Measurements from ENCODE around the gene RUFY1. TPM values are rescaled to one million over a fixed set of nuclear protein-coding genes. Genes with fewer than 3 reads are reported as not detected.
A peak's percentile ranks its signal among the peaks of the same experiment; 100 is the strongest.

RUFY1 gene
- total RNA-seq, 4 donors from 2014 or later, result 49.8 to 75.0 (median 63.0) TPM

DNA sequence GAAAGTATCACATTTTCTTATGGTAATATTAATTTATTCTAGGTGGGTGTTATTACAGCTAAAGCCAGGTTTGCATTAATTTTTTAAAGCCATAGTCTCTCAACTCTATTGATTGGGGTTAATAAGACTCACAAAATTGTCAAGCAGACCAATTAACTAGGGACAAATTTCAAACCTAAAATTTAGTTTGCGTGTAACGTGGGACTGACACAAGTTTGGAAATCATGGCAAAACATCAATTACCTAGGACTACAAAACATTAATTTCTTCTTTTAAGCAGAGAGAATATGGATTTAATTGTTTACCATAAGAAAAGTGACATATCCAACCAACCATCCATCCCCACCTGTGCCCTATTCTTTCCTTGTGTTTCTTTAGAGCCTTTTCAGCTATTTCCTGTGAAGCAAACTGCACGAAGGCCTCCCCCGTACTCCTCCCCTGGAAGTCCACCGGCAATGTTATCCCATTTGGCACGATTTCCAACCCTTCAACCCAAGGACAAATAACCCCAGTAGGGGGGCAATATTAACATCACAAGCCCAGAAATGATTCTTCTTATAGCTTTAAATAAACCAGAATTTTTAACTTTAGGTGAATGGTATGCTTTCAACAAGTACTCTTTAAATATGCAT is 68.7 kb downstream of the RUFY1 start:
- WGBS, 2 donors, result 28 to 29% methylated on average over 6 of the region's 6 CpGs
- Histone ChIP-seq H3K27me3 (no peaks in the 10 kb centered on the region), H3K4me3 (replicated peaks in 1 of 3) (no peak overlapping the region), H3K27ac (peak overlapping the region in 1 of 3 donors; percentile 31), H3K36me3 (peaks cover 66 to 75% of the 10 kb centered on the region in 2 donors), H3K9me3 (no peaks in the 10 kb centered on the region), H3K4me1 (peaks cover 26 to 35% of the 10 kb centered on the region in 2 donors)
- DNase-seq, result no peak
- intact Hi-C loops (cut with DNase I), result no loop called here
- no peak for TF ChIP-seq POLR2A (IDR thresholded peaks at IDR 0.05)
- TF ChIP-seq, protein P1, sequence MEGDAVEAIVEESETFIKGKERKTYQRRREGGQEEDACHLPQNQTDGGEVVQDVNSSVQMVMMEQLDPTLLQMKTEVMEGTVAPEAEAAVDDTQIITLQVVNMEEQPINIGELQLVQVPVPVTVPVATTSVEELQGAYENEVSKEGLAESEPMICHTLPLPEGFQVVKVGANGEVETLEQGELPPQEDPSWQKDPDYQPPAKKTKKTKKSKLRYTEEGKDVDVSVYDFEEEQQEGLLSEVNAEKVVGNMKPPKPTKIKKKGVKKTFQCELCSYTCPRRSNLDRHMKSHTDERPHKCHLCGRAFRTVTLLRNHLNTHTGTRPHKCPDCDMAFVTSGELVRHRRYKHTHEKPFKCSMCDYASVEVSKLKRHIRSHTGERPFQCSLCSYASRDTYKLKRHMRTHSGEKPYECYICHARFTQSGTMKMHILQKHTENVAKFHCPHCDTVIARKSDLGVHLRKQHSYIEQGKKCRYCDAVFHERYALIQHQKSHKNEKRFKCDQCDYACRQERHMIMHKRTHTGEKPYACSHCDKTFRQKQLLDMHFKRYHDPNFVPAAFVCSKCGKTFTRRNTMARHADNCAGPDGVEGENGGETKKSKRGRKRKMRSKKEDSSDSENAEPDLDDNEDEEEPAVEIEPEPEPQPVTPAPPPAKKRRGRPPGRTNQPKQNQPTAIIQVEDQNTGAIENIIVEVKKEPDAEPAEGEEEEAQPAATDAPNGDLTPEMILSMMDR (IDR thresholded peaks at IDR 0.05), result no peak

DNA sequence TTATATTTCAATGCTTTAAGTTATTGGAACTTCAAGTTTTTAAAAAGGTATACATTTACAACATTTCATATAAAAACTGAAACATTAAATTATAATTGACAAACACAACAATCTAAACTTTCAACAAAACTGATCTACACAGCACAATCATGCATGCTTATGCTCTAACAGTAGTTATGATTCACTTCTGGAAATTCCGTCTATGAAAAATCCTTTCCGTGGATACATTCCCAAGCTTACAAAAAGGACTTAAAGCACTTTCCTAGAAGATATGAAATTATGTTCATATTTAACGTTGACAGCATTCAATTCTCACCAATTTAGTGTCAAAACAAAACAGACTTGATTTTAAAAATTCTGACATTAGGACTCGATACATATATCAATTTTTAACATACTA is 69.4 kb downstream of the RUFY1 start:
- WGBS, 2 donors, result 13% methylated on average over 4 of the region's 4 CpGs
- Histone ChIP-seq H3K4me1 (peaks cover 33 to 41% of the 10 kb centered on the region in 2 donors), H3K9me3 (no peaks in the 10 kb centered on the region), H3K4me3 (replicated peaks in 1 of 3) (no peak overlapping the region), H3K27ac (peak overlapping the region in 1 of 3 donors; percentile 91), H3K36me3 (peaks cover 60 to 67% of the 10 kb centered on the region in 2 donors), H3K27me3 (no peaks in the 10 kb centered on the region)
- TF ChIP-seq, protein P1 (IDR thresholded peaks at IDR 0.05), result no peak
- TF ChIP-seq POLR2A (IDR thresholded peaks at IDR 0.05), result no peak
- intact Hi-C loops (cut with DNase I), result loop anchor here (5.0 kb wide), 2 partner anchors 62 to 188 kb away; partner anchors contain the start of gene MGAT4B
- no peak for DNase-seq

DNA sequence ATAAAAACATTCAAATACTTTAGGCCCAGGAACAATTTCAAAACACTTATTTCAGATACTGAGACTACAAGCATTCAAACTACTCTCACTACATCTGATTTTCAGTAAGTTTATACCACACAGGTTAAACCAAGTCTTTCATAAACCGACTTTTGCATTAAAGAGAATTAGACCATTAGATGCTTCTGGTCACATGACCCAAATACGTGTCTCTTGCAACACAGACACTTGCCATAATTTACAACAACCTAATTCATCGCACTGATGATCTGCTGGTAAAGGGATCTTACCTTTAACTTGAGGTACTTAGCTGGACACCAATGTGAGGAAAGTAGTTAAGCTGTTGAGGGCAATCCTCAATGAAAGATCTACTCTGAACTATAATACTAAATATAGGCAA is 69.9 kb downstream of the RUFY1 start:
- no peaks in the 10 kb centered on the region for H3K9me3 ChIP-seq
- intact Hi-C loops (cut with DNase I), result loop anchor here (5.0 kb wide), 2 partner anchors 63 to 187 kb away; partner anchors contain the start of gene MGAT4B
- H3K4me1 ChIP-seq, result peaks cover 34 to 41% of the 10 kb centered on the region in 2 donors
- no peak for DNase-seq
- peak overlapping the region in 1 of 3 donors; percentile 99 for H3K4me3 ChIP-seq (replicated peaks in 1 of 3)
- H3K27me3 ChIP-seq, result no peaks in the 10 kb centered on the region
- no peak for TF ChIP-seq POLR2A (IDR thresholded peaks at IDR 0.05)
- TF ChIP-seq, protein P1 (IDR thresholded peaks at IDR 0.05), result no peak
- H3K36me3 ChIP-seq, result peaks cover 55 to 62% of the 10 kb centered on the region in 2 donors
- peak overlapping the region in 1 of 3 donors; percentile 91 for H3K27ac ChIP-seq
- 5 to 8% methylated on average over 3 of the region's 3 CpGs for WGBS, 2 donors

DNA sequence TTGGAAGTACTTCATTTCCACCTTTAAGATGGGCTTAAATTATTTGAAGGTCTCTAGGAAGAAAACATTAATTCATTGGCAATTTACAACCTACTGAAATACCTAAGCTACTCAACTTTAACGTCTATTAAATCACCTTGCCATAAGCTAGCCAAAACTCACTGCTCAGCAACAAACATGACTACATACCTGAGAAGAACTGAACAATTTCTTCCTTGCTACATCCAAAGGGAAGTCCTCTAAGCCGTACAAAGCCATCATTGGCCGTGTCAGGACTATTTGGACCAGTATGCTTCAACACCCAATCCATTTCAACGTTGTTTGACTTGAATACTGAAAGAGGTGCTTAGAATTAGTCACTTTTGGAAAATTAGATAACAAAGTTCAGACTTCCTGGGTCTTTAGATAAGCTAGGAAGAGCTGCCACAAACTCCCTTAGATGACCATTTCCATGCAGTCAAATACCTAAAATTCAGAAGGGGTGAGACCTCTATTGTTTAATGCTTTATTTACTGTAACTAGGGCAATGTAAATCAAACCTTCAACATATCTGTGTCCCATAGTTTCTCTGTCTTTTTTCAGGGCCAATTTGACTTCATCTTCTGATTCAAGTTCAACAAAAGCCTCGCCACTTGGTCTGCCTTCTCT is 70.5 kb downstream of the RUFY1 start:
- 19% methylated on average over 5 of the region's 5 CpGs for WGBS, 2 donors
- Histone ChIP-seq H3K4me1 (peaks cover 34 to 41% of the 10 kb centered on the region in 2 donors), H3K27ac (peak overlapping the region in 2 of 3 donors; percentile 19 to 91), H3K9me3 (no peaks in the 10 kb centered on the region), H3K4me3 (replicated peaks in 1 of 3) (peak overlapping the region in 2 of 3 donors; percentile 5 to 99), H3K27me3 (no peaks in the 10 kb centered on the region), H3K36me3 (peaks cover 50 to 58% of the 10 kb centered on the region in 2 donors)
- intact Hi-C loops (cut with DNase I), result loop anchor here (5.0 kb wide), 2 partner anchors 64 to 186 kb away; partner anchors contain the start of gene MGAT4B
- no peak for DNase-seq
- no peak for TF ChIP-seq POLR2A (IDR thresholded peaks at IDR 0.05)
- TF ChIP-seq, protein P1 (IDR thresholded peaks at IDR 0.05), result no peak
